Keratinocyte (primary cell): ENCODE data around the gene CHSY3. TPM values are rescaled to one million over a fixed set of nuclear protein-coding genes. Genes with fewer than 3 reads are reported as not detected.

Experiments
- DNase-seq: peaks from one replicate; pipeline ENCODE4 v3.0.0-alpha.2; 2011; ENCODE audit warnings: low read depth, missing footprints, low spot score
- FAIRE-seq: peaks from 2 replicates; lab custom pipeline; 2011; peaks lifted over from hg19 to GRCh38; lab: Jason Lieb, UNC
- H2AFZ ChIP-seq: 2 replicates; pipeline ENCODE4 v1.6.0; 2012; ENCODE audit warnings: low read length, control low read depth, inconsistent platforms; ENCODE audit not compliant: control insufficient read depth
- H3K27ac ChIP-seq: 2 replicates; pipeline ENCODE4 v1.5.1; 2011; ENCODE audit warnings: low read length; ENCODE audit not compliant: control insufficient read depth, insufficient read depth
- H3K27me3 ChIP-seq: 3 replicates; pipeline ENCODE4 v1.6.0; 2011; ENCODE audit warnings: low read length; ENCODE audit not compliant: control insufficient read depth, insufficient read depth; ENCODE audit errors: extremely low read depth
- H3K36me3 ChIP-seq, 2 experiments: 2 replicates in 1 of 2; 3 replicates in 1 of 2; pipeline ENCODE4 v1.5.1; 2011; ENCODE audit warnings: low read length in 2 of 2, mild to moderate bottlenecking in 1 of 2; ENCODE audit not compliant: control insufficient read depth in 2 of 2, insufficient read depth in 2 of 2; ENCODE audit errors: extremely low read depth in 1 of 2
- H3K4me1 ChIP-seq: 3 replicates; pipeline ENCODE4 v1.5.1; 2011; ENCODE audit warnings: low read length; ENCODE audit not compliant: control insufficient read depth, insufficient read depth; ENCODE audit errors: extremely low read depth
- H3K4me2 ChIP-seq: 3 replicates; pipeline ENCODE4 v1.6.0; 2011; ENCODE audit warnings: low read depth, low read length; ENCODE audit not compliant: control insufficient read depth, insufficient read depth; ENCODE audit errors: extremely low read depth
- H3K4me3 ChIP-seq, 3 experiments: fragments of 200-600 bp in 1 of 3; sonication (generic) in 1 of 3; 2 replicates in 2 of 3; 3 replicates in 1 of 3; pipeline ENCODE4 v1.5.1; 2011 to 2016; ENCODE audit warnings: low read length in 3 of 3, mild to moderate bottlenecking in 3 of 3, control low read depth in 2 of 3, inconsistent platforms in 1 of 3, low read depth in 1 of 3, mixed read lengths in 1 of 3, mixed run types in 1 of 3, moderate library complexity in 1 of 3; ENCODE audit not compliant: control insufficient read depth in 2 of 3, insufficient read depth in 2 of 3; ENCODE audit errors: extremely low read depth in 1 of 3
- H3K79me2 ChIP-seq: 2 replicates; pipeline ENCODE4 v1.6.0; 2012; ENCODE audit warnings: low read length; ENCODE audit not compliant: control insufficient read depth, insufficient read depth
- H3K9ac ChIP-seq: 3 replicates; pipeline ENCODE4 v1.6.0; 2011; ENCODE audit warnings: low read length; ENCODE audit not compliant: control insufficient read depth, insufficient read depth; ENCODE audit errors: extremely low read depth
- H3K9me1 ChIP-seq: 3 replicates; pipeline ENCODE4 v1.6.0; 2011; ENCODE audit warnings: low read length; ENCODE audit not compliant: control insufficient read depth, insufficient read depth; ENCODE audit errors: extremely low read depth
- H3K9me3 ChIP-seq: 2 replicates; pipeline ENCODE4 v1.5.1; 2012; ENCODE audit warnings: low read depth, low read length; ENCODE audit not compliant: control insufficient read depth
- H4K20me1 ChIP-seq: 3 replicates; pipeline ENCODE4 v1.6.0; 2011; ENCODE audit warnings: low read length; ENCODE audit not compliant: control insufficient read depth, insufficient read depth; ENCODE audit errors: extremely low read depth
- CTCF ChIP-seq, 3 experiments: IDR thresholded peaks in 1 of 3; conservative IDR thresholded peaks in 1 of 3; optimal IDR thresholded peaks in 1 of 3; 2 replicates in 2 of 3; 3 replicates in 1 of 3; pipeline versions ENCODE3 to v1.5.1; 2011; ENCODE audit warnings: low read length in 3 of 3, mild to moderate bottlenecking in 3 of 3, moderate library complexity in 2 of 3, control low read depth in 1 of 3, inconsistent platforms in 1 of 3; ENCODE audit not compliant: insufficient read depth in 2 of 3; ENCODE audit errors: extremely low read depth in 1 of 3
- EZH2 ChIP-seq: IDR thresholded peaks from one replicate; pipeline ENCODE4 v1.6.1; 2012; ENCODE audit warnings: inconsistent platforms, mild to moderate bottlenecking, low read length, moderate library complexity
- dilution Hi-C: fragments of 300-500 bp; cut with MboI; formaldehyde crosslinking; loops from one replicate; pipeline ENCODE4 v1.7.0; 2020; ENCODE audit warnings: low sequenced_read_pairs; ENCODE audit not compliant: extremely low pct_ligation_motif_present
- polyA plus RNA-seq, 5 experiments: library from polyadenylated mRNA; depleted of rRNA in 3 of 5; stranded (reverse) in 3 of 5; stranded (forward) in 1 of 5; unstranded in 1 of 5; fragments of >200 nt; gene quantifications; 1 replicate in 1 of 5; 2 replicates in 3 of 5; 3 replicates in 1 of 5; pipeline versions ENCODE4 v1.2.1 to v1.2.3, GENCODE V29; 2011 to 2012; ENCODE audit warnings: missing spikeins in 2 of 5, low read depth in 1 of 5, low replicate concordance in 1 of 5

Gene CHSY3
- polyA plus RNA-seq, 1 donor (not counting 4 experiments of a cell fraction or from before 2014, with no cell fraction given) = 0.47 TPM

DNA sequence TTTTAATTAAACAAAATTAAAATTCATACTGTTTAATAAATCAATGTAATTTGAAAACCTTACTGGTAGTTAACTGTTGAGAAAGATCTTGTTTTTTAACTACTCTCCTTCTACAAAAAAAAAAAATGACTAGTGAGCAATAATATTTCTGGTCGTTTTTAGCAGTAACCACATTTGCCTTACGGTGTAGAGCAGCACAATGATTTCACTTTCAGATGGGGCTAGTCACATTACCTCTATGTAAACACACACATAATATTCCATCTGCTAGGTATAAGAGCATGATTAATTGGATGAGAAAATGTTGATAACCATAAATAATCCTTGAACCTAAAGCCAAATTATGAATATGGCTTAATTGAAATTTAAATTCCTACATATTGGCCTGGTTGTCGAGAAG lies 198.1 kb downstream of the CHSY3 start:
- Histone ChIP-seq H3K9me3 (no peaks in the 10 kb centered on the region), H3K36me3 (no peaks in the 10 kb centered on the region), H3K4me2 (no peak overlapping the region), H3K4me3 (no peak overlapping the region), H3K4me1 (no peaks in the 10 kb centered on the region), H3K9me1 (no peaks in the 10 kb centered on the region), H3K79me2 (no peaks in the 10 kb centered on the region), H3K27ac (no peak overlapping the region), H3K27me3 (no peaks in the 10 kb centered on the region), H3K9ac (no peak overlapping the region), H2AFZ (no peak overlapping the region), H4K20me1 (no peaks in the 10 kb centered on the region)
- FAIRE-seq = no peak
- TF ChIP-seq CTCF (optimal IDR thresholded peaks at IDR 0.05 in 1 of 3, IDR thresholded peaks at IDR 0.05 in 1 of 3, conservative IDR thresholded peaks at IDR 0.05 in 1 of 3; ENCODE audit: extremely low read depth in 1 of 3, insufficient read depth in 2 of 3, low read length in 3 of 3) = no peak
- TF ChIP-seq EZH2 = no peak
- dilution Hi-C loops = no loop called here
- DNase-seq = no peak

DNA sequence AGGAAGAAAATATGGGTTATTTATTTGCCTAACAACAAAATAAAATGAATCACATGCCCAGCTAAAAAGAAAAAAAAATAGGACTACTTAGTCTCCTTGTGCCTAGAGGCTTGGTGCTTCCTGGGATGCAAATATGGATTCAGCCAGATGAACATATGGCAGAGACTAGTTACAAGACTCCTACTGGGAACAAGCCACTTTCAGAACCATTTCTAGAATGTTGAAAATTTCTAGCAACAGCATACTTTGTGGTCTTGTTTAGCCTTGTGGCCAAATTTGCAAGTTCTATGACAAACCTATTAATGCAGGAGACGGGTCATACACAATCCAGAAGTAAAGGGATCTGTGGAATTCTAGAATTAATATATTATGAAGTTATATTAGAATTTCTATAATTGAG lies 198.7 kb downstream of the CHSY3 start:
- Histone ChIP-seq H3K9me1 (no peaks in the 10 kb centered on the region), H3K9me3 (no peaks in the 10 kb centered on the region), H3K27me3 (no peaks in the 10 kb centered on the region), H3K27ac (no peak overlapping the region), H4K20me1 (no peaks in the 10 kb centered on the region), H2AFZ (no peak overlapping the region), H3K79me2 (no peaks in the 10 kb centered on the region), H3K4me3 (no peak overlapping the region), H3K36me3 (no peaks in the 10 kb centered on the region), H3K4me1 (no peaks in the 10 kb centered on the region), H3K9ac (no peak overlapping the region), H3K4me2 (no peak overlapping the region)
- DNase-seq (no peak), FAIRE-seq (no peak)
- TF ChIP-seq EZH2 (no peak), CTCF (optimal IDR thresholded peaks at IDR 0.05 in 1 of 3, IDR thresholded peaks at IDR 0.05 in 1 of 3, conservative IDR thresholded peaks at IDR 0.05 in 1 of 3; ENCODE audit: extremely low read depth in 1 of 3, insufficient read depth in 2 of 3, low read length in 3 of 3) (no peak)
- dilution Hi-C loops = no loop called here
